H9 (cell line): ENCODE results near the gene CDKN3. TPM values are rescaled to one million over a fixed set of nuclear protein-coding genes. Genes with fewer than 3 reads are reported as not detected.

Experiments used
- DNase-seq: peaks from one replicate; pipeline ENCODE4 v3.0.0-alpha.2; 2017
- H2AFZ ChIP-seq: one replicate; pipeline ENCODE4 v1.6.1; 2013; ENCODE audit warnings: mild to moderate bottlenecking, low read length, control low read depth, moderate library complexity
- H2AK5ac ChIP-seq: 2 replicates; pipeline ENCODE4 v1.6.1; 2013; ENCODE audit warnings: low read length, control low read depth, mixed read lengths; ENCODE audit not compliant: insufficient read length
- H2BK120ac ChIP-seq: one replicate; pipeline ENCODE4 v1.6.1; 2013; ENCODE audit warnings: low read depth, mild to moderate bottlenecking, low read length, control low read depth, inconsistent platforms; ENCODE audit not compliant: poor library complexity, severe bottlenecking
- H2BK12ac ChIP-seq: 2 replicates; pipeline ENCODE4 v1.6.1; 2013; ENCODE audit warnings: low read length, control low read depth, mixed read lengths, low read depth; ENCODE audit not compliant: insufficient read length
- H2BK15ac ChIP-seq: 2 replicates; pipeline ENCODE4 v1.6.1; 2013; ENCODE audit warnings: low read depth, low read length, control low read depth
- H2BK20ac ChIP-seq: one replicate; pipeline ENCODE4 v1.6.1; 2013; ENCODE audit warnings: low read depth, mild to moderate bottlenecking, low read length, control low read depth, inconsistent platforms; ENCODE audit not compliant: poor library complexity, severe bottlenecking
- H2BK5ac ChIP-seq: 2 replicates; pipeline ENCODE4 v1.6.1; 2013; ENCODE audit warnings: low read length, control low read depth, mixed read lengths; ENCODE audit not compliant: insufficient read length
- H3K14ac ChIP-seq: 2 replicates; pipeline ENCODE4 v1.6.1; 2013; ENCODE audit warnings: low read length, control low read depth; ENCODE audit not compliant: insufficient read depth
- H3K18ac ChIP-seq: 2 replicates; pipeline ENCODE4 v1.6.1; 2013; ENCODE audit warnings: low read depth, mild to moderate bottlenecking, mixed read lengths, low read length, control low read depth; ENCODE audit not compliant: insufficient read length
- H3K23ac ChIP-seq: 2 replicates; pipeline ENCODE4 v1.6.1; 2013; ENCODE audit warnings: low read length, control low read depth, mixed read lengths, low read depth; ENCODE audit not compliant: insufficient read length
- H3K23me2 ChIP-seq: 2 replicates; pipeline ENCODE4 v1.6.1; 2013; ENCODE audit warnings: low read depth, mild to moderate bottlenecking, mixed read lengths, low read length, control low read depth; ENCODE audit not compliant: insufficient read length, poor library complexity, severe bottlenecking
- H3K27ac ChIP-seq: 2 replicates; pipeline ENCODE4 v1.5.1; 2013; ENCODE audit warnings: low read length, control low read depth, mixed read lengths, low read depth; ENCODE audit not compliant: insufficient read length
- H3K27me3 ChIP-seq: 2 replicates; pipeline ENCODE4 v1.6.1; 2013; ENCODE audit warnings: low read length, control low read depth, inconsistent platforms; ENCODE audit not compliant: insufficient read depth
- H3K4ac ChIP-seq: 2 replicates; pipeline ENCODE4 v1.6.1; 2013; ENCODE audit warnings: low read depth, mild to moderate bottlenecking, control low read depth, inconsistent platforms, low read length, moderate library complexity
- H3K4me1 ChIP-seq: 2 replicates; pipeline ENCODE4 v1.6.1; 2013; ENCODE audit warnings: low read length, control low read depth, inconsistent platforms; ENCODE audit not compliant: insufficient read depth
- H3K4me2 ChIP-seq: 2 replicates; pipeline ENCODE4 v1.6.1; 2013; ENCODE audit warnings: low read length, control low read depth, mixed read lengths; ENCODE audit not compliant: insufficient read length, insufficient read depth
- H3K56ac ChIP-seq: 2 replicates; pipeline ENCODE4 v1.6.1; 2013; ENCODE audit warnings: low read depth, mild to moderate bottlenecking, mixed read lengths, low read length, control low read depth; ENCODE audit not compliant: insufficient read length
- H3K79me1 ChIP-seq: 2 replicates; pipeline ENCODE4 v1.6.1; 2013; ENCODE audit warnings: low read depth, mild to moderate bottlenecking, moderate library complexity, low read length, control low read depth, inconsistent platforms; ENCODE audit not compliant: insufficient read depth, poor library complexity, severe bottlenecking
- H3K79me2 ChIP-seq: 2 replicates; pipeline ENCODE4 v1.6.1; 2013; ENCODE audit warnings: low read length, control low read depth, inconsistent platforms; ENCODE audit not compliant: insufficient read depth
- H3K9ac ChIP-seq: 2 replicates; pipeline ENCODE4 v1.6.1; 2013; ENCODE audit warnings: low read length, control low read depth, mixed read lengths; ENCODE audit not compliant: insufficient read length; ENCODE audit errors: extremely low read depth
- H3K9me3 ChIP-seq: one replicate; pipeline ENCODE4 v1.6.1; 2013; ENCODE audit warnings: low read depth, low read length, inconsistent platforms; ENCODE audit not compliant: control insufficient read depth
- H3T11ph ChIP-seq: one replicate; pipeline ENCODE4 v1.6.1; 2013; ENCODE audit warnings: mild to moderate bottlenecking, low read length, control low read depth, inconsistent platforms
- H4K20me1 ChIP-seq: one replicate; pipeline ENCODE4 v1.6.1; 2013; ENCODE audit not compliant: control insufficient read depth, insufficient read length, insufficient read depth
- H4K5ac ChIP-seq: 2 replicates; pipeline ENCODE4 v1.6.1; 2013; ENCODE audit warnings: low read depth, mild to moderate bottlenecking, mixed read lengths, low read length, control low read depth; ENCODE audit not compliant: insufficient read length
- H4K8ac ChIP-seq: replicated peaks from 2 replicates; pipeline ENCODE4 v1.6.1; 2013; ENCODE audit warnings: low read length, control low read depth, mixed read lengths, low read depth; ENCODE audit not compliant: insufficient read length
- H4K91ac ChIP-seq: 2 replicates; pipeline ENCODE4 v1.6.1; 2013; ENCODE audit warnings: low read depth, mild to moderate bottlenecking, moderate library complexity, mixed read lengths, low read length, control low read depth; ENCODE audit not compliant: insufficient read length
- H3K27ac Mint-ChIP-seq, 3 experiments: 2 replicates in 2 of 3; 3 replicates in 1 of 3; pipeline ENCODE4 v1.8.0; 2020 to 2021; ENCODE audit warnings: mixed read lengths in 3 of 3, mild to moderate bottlenecking in 1 of 3, moderate library complexity in 1 of 3
- H3K27me3 Mint-ChIP-seq: 2 replicates; pipeline ENCODE4 v1.8.0; 2021; ENCODE audit warnings: low read depth, mild to moderate bottlenecking, moderate library complexity, mixed read lengths
- H3K36me3 Mint-ChIP-seq, 3 experiments: 2 replicates in 2 of 3; 3 replicates in 1 of 3; pipeline ENCODE4 v1.8.0; 2020 to 2021; ENCODE audit warnings: low read depth in 3 of 3, mixed read lengths in 3 of 3; ENCODE audit not compliant: insufficient read depth in 1 of 3
- H3K4me1 Mint-ChIP-seq, 2 experiments: 2 replicates each; pipeline ENCODE4 v1.8.0; 2020; ENCODE audit warnings: mixed read lengths in 2 of 2
- H3K4me3 Mint-ChIP-seq, 2 experiments: 2 replicates in 1 of 2; 3 replicates in 1 of 2; pipeline ENCODE4 v1.8.0; 2020 to 2021; ENCODE audit warnings: mild to moderate bottlenecking in 2 of 2, mixed read lengths in 2 of 2, moderate library complexity in 1 of 2
- H3K9me3 Mint-ChIP-seq, 2 experiments: 2 replicates in 1 of 2; 3 replicates in 1 of 2; pipeline ENCODE4 v1.8.0; 2020; ENCODE audit warnings: mild to moderate bottlenecking in 2 of 2, mixed read lengths in 2 of 2, moderate library complexity in 1 of 2
- CTCF ChIP-seq: fragments of 200-600 bp; sonication (generic); conservative IDR thresholded peaks from 3 replicates; pipeline ENCODE4 v1.8.0; 2021; ENCODE audit warnings: antibody characterized with exemption, mild to moderate bottlenecking
- WGBS: extraction: QIAGEN DNeasy Blood & Tissue Kit; methylation state at CpG from one replicate; pipeline ENCODE4 v1.1.7; 2013; ENCODE audit warnings: missing lambda C conversion rate, low lambda C conversion rate, mixed read lengths; ENCODE audit not compliant: insufficient read length; ENCODE audit errors: extremely low coverage; 5-methylcytosine and 5-hydroxymethylcytosine counted together
- total RNA-seq: library from RNA; stranded (reverse); gene quantifications from 2 replicates; pipeline ENCODE4 v1.2.1, GENCODE V29; 2021

The CDKN3 gene
- total RNA-seq, 1 experiment from 2014 or later = 45.9 TPM

GRCh38 chr14:54347044-54347443, 49.8 kb upstream of the CDKN3 start:
- no CpG with 5 or more reads among the region's 7 CpGs for WGBS
- Mint-ChIP-seq H3K27me3 (no peaks in the 10 kb centered on the region; the same call in 1 of the 2 replicates), H3K4me3 (no peak overlapping the region), H3K27ac (no peak overlapping the region), H3K4me1 (peaks cover 23 to 28% of the 10 kb centered on the region in 2 experiments), H3K9me3 (no peaks in the 10 kb centered on the region), H3K36me3 (no peaks in the 10 kb centered on the region)
- peaks cover 5% of the 10 kb centered on the region for H3K4me1 ChIP-seq
- no peak overlapping the region for H3K4ac ChIP-seq
- H2AFZ ChIP-seq = no peak overlapping the region
- H2BK120ac ChIP-seq = no peak overlapping the region
- H3K23ac ChIP-seq = no peak overlapping the region
- H4K91ac ChIP-seq = no peak overlapping the region
- H2BK12ac ChIP-seq = no peak overlapping the region
- no peak for DNase-seq
- H3K79me2 ChIP-seq = no peaks in the 10 kb centered on the region
- no peak overlapping the region for H3K14ac ChIP-seq
- H4K5ac ChIP-seq = no peak overlapping the region
- H3T11ph ChIP-seq = no peak overlapping the region
- no peaks in the 10 kb centered on the region for H3K9me3 ChIP-seq
- H3K23me2 ChIP-seq = no peaks in the 10 kb centered on the region
- no peak overlapping the region for H2BK15ac ChIP-seq
- H2BK20ac ChIP-seq = no peak overlapping the region
- H2AK5ac ChIP-seq = no peak overlapping the region
- H3K27ac ChIP-seq = no peak overlapping the region
- no peak overlapping the region for H4K8ac ChIP-seq
- H3K4me2 ChIP-seq = no peak overlapping the region
- no peaks in the 10 kb centered on the region for H3K27me3 ChIP-seq
- H3K9ac ChIP-seq = no peak overlapping the region
- H3K18ac ChIP-seq = no peak overlapping the region
- no peaks in the 10 kb centered on the region for H3K79me1 ChIP-seq
- H3K56ac ChIP-seq = no peak overlapping the region
- no peaks in the 10 kb centered on the region for H4K20me1 ChIP-seq
- H2BK5ac ChIP-seq = no peak overlapping the region
- no peak for TF ChIP-seq CTCF
